Fibroblast of skin of abdomen (primary cell): Measurements from ENCODE around the gene SRSF7.

ENCODE experiments used
- DNase-seq: peaks from one replicate; pipeline ENCODE4 v3.0.0-alpha.2; 2013

Gene SRSF7

DNA sequence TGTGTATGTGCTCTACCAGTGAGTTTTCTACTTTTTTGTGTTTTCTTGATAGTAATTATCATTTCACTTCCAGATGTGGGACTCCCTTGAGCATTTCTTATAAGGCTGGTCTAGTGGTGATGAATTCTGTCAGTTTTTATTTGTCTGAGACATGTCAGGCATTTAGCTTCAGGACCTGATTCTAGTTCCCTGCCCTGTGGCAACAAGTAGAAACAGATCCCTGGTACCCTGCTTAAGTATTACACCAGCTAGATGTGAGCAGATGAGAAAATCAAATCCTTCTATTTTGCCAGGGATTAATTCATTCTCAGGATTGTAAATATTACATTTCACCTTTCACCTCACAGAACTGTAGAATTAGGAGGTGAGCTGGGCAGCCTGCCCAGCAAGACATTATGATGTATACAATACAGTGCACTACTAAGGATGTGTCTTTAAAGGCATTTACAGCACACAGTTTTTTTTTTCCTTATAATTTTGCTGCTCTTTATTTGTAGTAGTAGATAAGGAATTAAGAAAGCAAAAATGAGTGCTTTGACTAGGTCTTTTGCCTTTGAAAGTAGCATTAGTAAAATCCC lies 50.2 kb downstream of the SRSF7 start:
- DNase-seq: no peak

DNA sequence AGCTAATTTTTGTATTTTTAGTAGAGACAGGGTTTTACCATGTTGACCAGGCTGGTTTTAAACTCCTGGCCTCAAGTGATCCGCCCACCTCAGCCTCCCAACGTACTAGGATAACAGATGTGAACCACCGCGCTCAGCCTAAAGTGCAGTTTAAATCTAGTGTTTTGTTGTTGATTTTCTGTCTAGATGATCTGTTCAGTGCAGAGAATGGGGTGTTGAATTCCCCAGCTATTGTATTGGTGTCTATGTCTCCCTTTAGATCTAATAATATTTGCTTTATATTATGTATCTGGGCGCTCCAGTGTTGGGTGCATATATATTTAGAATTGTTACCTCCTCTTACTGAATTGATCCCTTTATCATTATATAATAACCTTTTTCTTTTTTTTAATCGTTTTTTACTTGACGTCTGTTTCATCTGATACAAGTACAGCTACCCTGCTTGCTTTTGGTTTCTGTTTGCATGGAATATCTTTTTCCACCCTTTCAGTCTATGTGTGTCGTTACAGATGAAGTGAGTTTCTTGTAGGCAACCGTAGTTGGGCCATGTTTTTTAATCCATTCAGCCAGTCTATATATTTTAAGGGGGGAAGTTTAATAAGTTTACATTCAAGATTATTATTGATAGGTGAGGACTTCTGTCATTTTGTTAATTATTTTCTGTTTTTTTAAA lies 50.9 kb downstream of the SRSF7 start:
- DNase-seq: no peak

DNA sequence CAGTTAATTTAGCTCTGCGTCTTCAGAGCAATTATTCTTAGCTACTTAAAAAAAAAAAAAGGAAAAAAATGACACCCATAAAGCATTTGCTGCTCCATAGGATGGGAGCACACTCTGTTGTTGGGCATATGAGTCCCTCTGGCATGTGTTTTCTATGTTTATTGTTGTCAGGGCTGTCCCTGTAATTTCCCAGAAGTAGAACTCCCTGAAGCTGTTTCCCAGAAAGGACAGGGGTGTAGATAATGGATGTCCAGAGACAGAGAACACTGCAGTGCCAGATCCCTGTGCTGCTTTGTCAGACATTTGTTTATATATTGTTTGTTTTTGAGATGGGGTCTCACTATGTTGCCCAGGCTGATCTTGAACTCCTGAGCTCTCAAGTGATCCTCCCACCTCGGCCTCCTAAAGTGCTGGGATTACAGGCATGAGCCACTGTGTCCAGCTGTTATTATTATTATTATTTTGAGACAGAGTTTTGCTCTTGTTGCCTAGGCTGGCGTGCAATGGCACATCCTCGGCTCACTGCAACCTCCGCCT lies 52.6 kb downstream of the SRSF7 start:
- no peak for DNase-seq

DNA sequence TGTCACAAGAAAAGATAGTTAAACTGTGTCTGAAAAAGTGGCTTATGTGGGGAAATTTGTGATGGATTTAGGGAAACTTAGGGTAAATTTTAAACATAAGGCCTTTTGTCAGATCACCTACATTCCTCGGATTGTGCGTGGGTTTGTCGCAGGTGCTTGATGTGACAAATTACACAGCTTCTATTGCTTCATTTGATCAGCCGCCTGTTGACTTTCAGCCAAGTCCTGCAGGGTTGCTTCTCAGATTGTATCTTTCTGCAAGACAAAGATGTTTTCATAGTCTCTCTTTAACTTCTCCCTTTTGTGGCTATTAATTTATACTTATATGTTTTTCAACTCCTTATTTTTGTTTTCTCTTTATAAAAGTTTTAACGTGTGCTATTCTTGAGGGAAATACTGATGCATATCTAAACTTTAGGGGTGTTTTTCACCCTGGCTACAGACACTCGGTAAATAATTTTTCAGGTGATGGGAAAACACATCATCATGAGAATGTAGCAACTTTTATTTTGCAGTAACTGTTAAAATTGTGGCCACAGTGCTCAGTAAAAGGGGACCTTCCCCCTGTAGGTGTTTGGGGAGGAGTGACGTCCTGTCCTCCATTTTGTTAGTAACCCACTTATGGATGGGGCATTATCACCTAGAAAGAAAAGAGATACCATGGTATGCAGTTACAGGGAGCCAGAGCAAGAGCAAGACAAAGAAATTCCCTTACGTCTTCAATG lies 53.9 kb downstream of the SRSF7 start:
- DNase-seq: no peak
